ENCODE data around the gene IL3.

Gene IL3
- 0 to 323 (median 0.13) reads per million in 9 experiments for total RNA-seq

DNA sequence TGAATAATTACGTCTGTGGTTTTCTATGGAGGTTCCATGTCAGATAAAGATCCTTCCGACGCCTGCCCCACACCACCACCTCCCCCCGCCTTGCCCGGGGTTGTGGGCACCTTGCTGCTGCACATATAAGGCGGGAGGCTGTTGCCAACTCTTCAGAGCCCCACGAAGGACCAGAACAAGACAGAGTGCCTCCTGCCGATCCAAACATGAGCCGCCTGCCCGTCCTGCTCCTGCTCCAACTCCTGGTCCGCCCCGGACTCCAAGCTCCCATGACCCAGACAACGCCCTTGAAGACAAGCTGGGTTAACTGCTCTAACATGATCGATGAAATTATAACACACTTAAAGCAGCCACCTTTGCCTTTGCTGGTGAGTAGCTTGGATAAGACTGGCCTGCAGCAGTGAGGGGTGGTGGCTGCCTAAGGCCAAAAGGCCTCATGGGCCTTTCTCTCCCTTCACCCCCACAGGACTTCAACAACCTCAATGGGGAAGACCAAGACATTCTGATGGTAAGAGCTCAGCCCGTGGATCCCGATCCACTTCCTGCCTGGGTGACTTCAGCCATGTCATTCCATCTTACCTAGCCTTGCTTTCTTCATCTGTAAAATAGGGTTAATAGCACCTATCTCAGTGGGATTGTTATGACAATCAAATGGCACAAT lies at the start of gene IL3:
IL3 (plus strand) TSS at position 155 of the 661 bp plus-strand sequence; CDS start at position 207, 52 bp downstream.
- ATAC-seq (replicated peaks) (no peak), DNase-seq (no peak)
- Mint-ChIP-seq H3K9me3 (no peaks in the 10 kb centered on the region), H3K27me3 (no peaks in the 10 kb centered on the region), H3K4me1 (ENCODE audit: low read depth in 2 of 2) (peaks cover 29 to 57% of the 10 kb centered on the region in 2 donors), H3K36me3 (ENCODE audit: insufficient read depth) (peaks cover 17% of the 10 kb centered on the region), H3K27ac (peak within 1 kb of the TSS in 1 of 2 donors; percentile 80), H3K4me3 (no peak within 1 kb of the TSS)

DNA sequence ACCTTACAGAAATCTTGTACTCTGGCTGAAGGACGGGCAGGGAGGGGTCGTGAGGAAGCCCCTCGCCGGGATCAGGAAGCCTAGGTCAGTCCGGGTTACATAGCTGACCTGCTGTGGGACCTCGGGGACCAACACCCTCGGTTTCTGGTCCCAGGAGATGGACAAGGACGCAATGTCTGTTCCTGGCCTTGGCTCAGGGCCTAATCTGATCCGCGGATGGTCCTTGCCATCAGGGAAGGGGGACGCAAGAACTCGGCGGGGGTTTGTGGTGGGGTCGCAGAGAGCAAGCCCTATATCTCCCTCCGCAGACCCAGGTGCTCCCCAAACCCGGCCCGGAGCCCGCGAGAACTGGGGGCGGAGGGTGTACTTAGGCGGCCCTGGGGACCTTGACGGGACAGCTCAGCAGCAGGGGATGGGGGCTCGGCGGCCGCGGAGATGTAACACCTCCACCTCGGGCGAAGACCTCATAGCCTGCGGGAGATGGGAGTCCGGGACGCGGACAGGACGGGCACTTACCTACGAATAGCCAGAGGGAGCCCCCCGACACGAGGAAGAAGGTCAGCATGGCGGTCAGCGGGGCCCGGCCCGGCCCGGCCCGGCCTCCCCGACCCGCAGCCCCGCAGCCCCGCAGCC lies 49.4 kb upstream of the IL3 start:
- H3K27ac Mint-ChIP-seq, result peak overlapping the region; percentile 46 to 73
- H3K4me3 Mint-ChIP-seq, result peak overlapping the region; percentile 80 to 83
- ATAC-seq (replicated peaks) (peak; percentile 2), DNase-seq (no peak)
- peaks cover 12 to 17% of the 10 kb centered on the region in 2 donors for H3K27me3 Mint-ChIP-seq
- H3K9me3 Mint-ChIP-seq, result no peaks in the 10 kb centered on the region
- H3K4me1 Mint-ChIP-seq (ENCODE audit: low read depth in 2 of 2), result peaks cover 22 to 32% of the 10 kb centered on the region in 2 donors
- peaks cover 4% of the 10 kb centered on the region for H3K36me3 Mint-ChIP-seq (ENCODE audit: insufficient read depth)

DNA sequence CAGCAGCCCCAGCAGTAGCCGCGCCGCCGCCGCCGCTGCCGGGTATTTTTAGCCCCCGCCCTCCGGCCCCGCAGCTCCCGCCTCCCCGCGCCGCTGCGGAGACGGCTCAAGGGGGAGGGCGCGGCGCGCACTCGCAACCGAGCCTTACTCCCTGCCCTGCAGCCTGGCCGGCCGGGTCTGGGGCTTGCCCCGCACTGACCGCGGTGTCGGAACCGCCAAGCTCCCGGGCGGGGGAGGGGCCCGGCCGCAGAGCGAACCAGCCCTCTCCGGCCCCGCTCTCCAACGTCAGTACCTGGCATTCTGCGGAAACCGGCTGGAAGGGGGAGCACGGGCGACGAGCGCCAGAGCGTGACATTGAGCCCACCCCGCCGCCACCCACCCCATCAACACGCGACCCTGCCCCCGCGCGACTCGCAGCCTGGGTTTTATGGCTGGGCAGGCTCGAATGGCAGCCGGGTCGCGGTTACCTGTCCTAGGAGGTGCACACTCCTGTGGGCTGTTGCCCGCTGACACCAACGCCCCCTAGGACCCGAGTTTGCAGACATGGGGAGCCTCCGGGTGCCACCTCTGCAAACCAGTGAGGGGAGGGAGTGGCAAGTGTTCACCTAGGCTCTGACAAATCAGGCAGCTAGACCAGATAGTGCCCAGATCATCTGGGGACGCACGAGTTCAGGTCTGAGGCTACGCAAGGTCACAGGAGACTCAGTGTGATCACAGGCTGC lies 48.7 kb upstream of the IL3 start, which contains the start of gene ACSL6:
ACSL6 (minus strand) TSS at position 37 of the 722 bp plus-strand sequence. CDS start 105 bp downstream, outside the sequence.
- H3K27ac Mint-ChIP-seq, result peak within 1 kb of the TSS; percentile 46 to 73
- peaks cover 22 to 37% of the 10 kb centered on the region in 2 donors for H3K4me1 Mint-ChIP-seq (ENCODE audit: low read depth in 2 of 2)
- peaks cover 4% of the 10 kb centered on the region for H3K36me3 Mint-ChIP-seq (ENCODE audit: insufficient read depth)
- ATAC-seq (replicated peaks) (peak; percentile 79), DNase-seq (peak; percentile 44 to 55 (median 51))
- H3K9me3 Mint-ChIP-seq, result no peaks in the 10 kb centered on the region
- peak within 1 kb of the TSS; percentile 80 to 83 for H3K4me3 Mint-ChIP-seq
- H3K27me3 Mint-ChIP-seq, result peaks cover 12 to 17% of the 10 kb centered on the region in 2 donors

GRCh38 chr5:132012371-132013005 lies 48.0 kb upstream of the IL3 start:
- Mint-ChIP-seq H3K36me3 (ENCODE audit: insufficient read depth) (peaks cover 5% of the 10 kb centered on the region), H3K9me3 (no peaks in the 10 kb centered on the region), H3K27me3 (peaks cover 12 to 17% of the 10 kb centered on the region in 2 donors), H3K27ac (peak overlapping the region in 1 of 2 donors; percentile 51), H3K4me1 (ENCODE audit: low read depth in 2 of 2) (peaks cover 22 to 40% of the 10 kb centered on the region in 2 donors), H3K4me3 (peak overlapping the region; percentile 80 to 83)
- ATAC-seq (replicated peaks), result no peak
- DNase-seq, result no peak

- Mint-ChIP-seq H3K27ac (peak overlapping the region in 1 of 2 donors; percentile 57), H3K4me1 (ENCODE audit: low read depth in 2 of 2) (peaks cover 22 to 39% of the 10 kb centered on the region in 2 donors), H3K9me3 (no peaks in the 10 kb centered on the region), H3K36me3 (ENCODE audit: insufficient read depth) (peaks cover 5% of the 10 kb centered on the region), H3K4me3 (peak overlapping the region in 1 of 2 donors; percentile 2), H3K27me3 (peaks cover 12 to 17% of the 10 kb centered on the region in 2 donors)
- DNase-seq, result no peak
- no peak for ATAC-seq (replicated peaks)
Observed at GRCh38 chr5:132013006-132013689, 47.3 kb upstream of the IL3 start.

GRCh38 chr5:132013711-132014110 lies 46.7 kb upstream of the IL3 start:
- no peak for ATAC-seq (replicated peaks)
- no peak for DNase-seq
- peaks cover 22 to 35% of the 10 kb centered on the region in 2 donors for H3K4me1 Mint-ChIP-seq (ENCODE audit: low read depth in 2 of 2)
- no peaks in the 10 kb centered on the region for H3K9me3 Mint-ChIP-seq
- peaks cover 12 to 17% of the 10 kb centered on the region in 2 donors for H3K27me3 Mint-ChIP-seq
- H3K27ac Mint-ChIP-seq, result peak overlapping the region in 1 of 2 donors; percentile 57
- peak overlapping the region in 1 of 2 donors; percentile 2 for H3K4me3 Mint-ChIP-seq
- H3K36me3 Mint-ChIP-seq (ENCODE audit: insufficient read depth), result peaks cover 2% of the 10 kb centered on the region

DNA sequence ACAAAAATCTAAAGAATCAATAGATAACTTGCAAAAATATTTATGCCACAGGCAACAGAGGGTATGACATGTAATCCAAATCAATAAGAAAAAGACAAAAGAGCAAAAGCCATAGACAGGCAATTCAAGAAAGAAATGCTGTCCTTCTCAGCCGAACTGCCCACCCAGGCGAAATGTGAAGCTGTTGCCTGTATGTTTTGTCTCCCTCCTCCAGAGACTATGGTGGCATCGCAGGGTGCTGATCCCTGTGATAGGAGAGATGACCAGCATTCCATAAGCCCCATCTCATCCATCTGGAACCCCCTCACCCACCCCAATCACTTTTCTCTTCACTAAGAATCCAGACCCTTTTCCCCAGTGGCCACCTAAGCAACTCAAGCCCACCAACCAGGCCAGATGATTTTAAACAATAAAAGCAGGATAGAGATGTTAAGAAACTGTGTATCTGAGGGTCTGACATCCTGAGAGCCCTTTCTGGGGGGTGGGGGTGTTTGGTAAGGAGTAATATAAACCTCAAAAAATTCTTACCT lies 43.7 kb upstream of the IL3 start:
- peaks cover 7% of the 10 kb centered on the region for H3K36me3 Mint-ChIP-seq (ENCODE audit: insufficient read depth)
- peaks cover 0 to 6% of the 10 kb centered on the region in 2 donors for H3K27me3 Mint-ChIP-seq
- H3K9me3 Mint-ChIP-seq, result no peaks in the 10 kb centered on the region
- H3K4me1 Mint-ChIP-seq (ENCODE audit: low read depth in 2 of 2), result peaks cover 19 to 38% of the 10 kb centered on the region in 2 donors
- DNase-seq (no peak), ATAC-seq (replicated peaks) (no peak)
- H3K4me3 Mint-ChIP-seq, result no peak overlapping the region
- no peak overlapping the region for H3K27ac Mint-ChIP-seq

GRCh38 chr5:132017316-132017715 lies 43.1 kb upstream of the IL3 start:
- H3K27me3 Mint-ChIP-seq, result peaks cover 0 to 4% of the 10 kb centered on the region in 2 donors
- peaks cover 7% of the 10 kb centered on the region for H3K36me3 Mint-ChIP-seq (ENCODE audit: insufficient read depth)
- no peaks in the 10 kb centered on the region for H3K9me3 Mint-ChIP-seq
- H3K4me1 Mint-ChIP-seq (ENCODE audit: low read depth in 2 of 2), result peaks cover 19 to 34% of the 10 kb centered on the region in 2 donors
- no peak for DNase-seq
- ATAC-seq (replicated peaks), result no peak
- H3K4me3 Mint-ChIP-seq, result peak overlapping the region; percentile 45 to 49
- peak overlapping the region in 1 of 2 donors; percentile 16 for H3K27ac Mint-ChIP-seq

GRCh38 chr5:132017738-132018625 lies 42.5 kb upstream of the IL3 start:
- H3K4me3 Mint-ChIP-seq, result peak overlapping the region; percentile 45 to 49
- peaks cover 7% of the 10 kb centered on the region for H3K36me3 Mint-ChIP-seq (ENCODE audit: insufficient read depth)
- ATAC-seq (replicated peaks) (no peak), DNase-seq (no peak)
- peak overlapping the region in 1 of 2 donors; percentile 16 for H3K27ac Mint-ChIP-seq
- peaks cover 17 to 36% of the 10 kb centered on the region in 2 donors for H3K4me1 Mint-ChIP-seq (ENCODE audit: low read depth in 2 of 2)
- no peaks in the 10 kb centered on the region for H3K9me3 Mint-ChIP-seq
- H3K27me3 Mint-ChIP-seq, result no peaks in the 10 kb centered on the region

- DNase-seq (no peak), ATAC-seq (replicated peaks) (no peak)
- Mint-ChIP-seq H3K4me3 (no peak overlapping the region), H3K4me1 (ENCODE audit: low read depth in 2 of 2) (peaks cover 23 to 40% of the 10 kb centered on the region in 2 donors), H3K27me3 (no peaks in the 10 kb centered on the region), H3K9me3 (no peaks in the 10 kb centered on the region), H3K27ac (peak overlapping the region in 1 of 2 donors; percentile 12), H3K36me3 (ENCODE audit: insufficient read depth) (peaks cover 7% of the 10 kb centered on the region)
Observed at GRCh38 chr5:132019337-132019736, 41.1 kb upstream of the IL3 start.

DNA sequence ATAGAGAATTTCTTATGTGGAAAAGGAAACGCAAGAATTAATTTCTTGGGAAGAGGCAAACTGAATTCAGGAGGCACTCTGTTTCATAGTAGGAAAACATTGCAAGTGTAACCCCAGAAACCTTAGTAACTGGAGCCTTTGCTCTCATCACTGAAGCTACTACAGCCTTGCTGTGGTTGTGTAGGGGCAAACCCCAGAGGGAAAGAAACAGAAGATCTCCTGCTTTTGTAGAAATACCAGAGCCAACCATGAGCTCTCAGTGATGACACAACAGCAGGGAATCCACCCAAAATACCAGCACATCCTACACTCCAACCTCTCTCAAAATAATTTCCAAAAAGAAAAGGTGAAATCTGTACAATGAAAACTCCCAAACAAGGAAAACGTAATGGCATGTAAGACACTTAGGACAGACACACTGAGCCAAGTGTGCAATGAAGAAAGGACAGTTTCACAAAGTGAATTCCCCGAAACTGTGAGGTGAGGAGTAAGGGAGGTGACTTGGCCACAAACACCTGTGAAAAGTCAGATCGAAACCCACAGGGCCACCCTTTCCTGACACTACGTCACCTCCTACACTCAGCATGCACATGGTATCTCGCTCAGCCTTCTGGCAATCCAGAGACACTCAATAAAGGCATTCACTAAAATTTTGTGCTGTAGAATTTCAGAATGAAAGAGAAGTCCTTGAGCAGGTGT lies 40.4 kb upstream of the IL3 start:
- Mint-ChIP-seq H3K36me3 (ENCODE audit: insufficient read depth) (peaks cover 7% of the 10 kb centered on the region), H3K4me3 (peak overlapping the region; percentile 26 to 34), H3K4me1 (ENCODE audit: low read depth in 2 of 2) (peaks cover 23 to 40% of the 10 kb centered on the region in 2 donors), H3K9me3 (no peaks in the 10 kb centered on the region), H3K27ac (peak overlapping the region; percentile 53 to 83), H3K27me3 (no peaks in the 10 kb centered on the region)
- peak; percentile 94 for ATAC-seq (replicated peaks)
- peak; percentile 67 to 71 (median 68) for DNase-seq
